ENCODE data around the gene PELI2.
"Not testable (repeated sequence)": the region's sequence is repeated elsewhere in the genome, so short reads cannot be mapped to it uniquely, and the experiment has no call there.

PELI2 gene

GRCh38 chr14:56161658-56162057 lies 43.4 kb downstream of the PELI2 start:
- Histone ChIP-seq H3K4me3 (no peak overlapping the region), H3K27ac (no peak overlapping the region)

DNA sequence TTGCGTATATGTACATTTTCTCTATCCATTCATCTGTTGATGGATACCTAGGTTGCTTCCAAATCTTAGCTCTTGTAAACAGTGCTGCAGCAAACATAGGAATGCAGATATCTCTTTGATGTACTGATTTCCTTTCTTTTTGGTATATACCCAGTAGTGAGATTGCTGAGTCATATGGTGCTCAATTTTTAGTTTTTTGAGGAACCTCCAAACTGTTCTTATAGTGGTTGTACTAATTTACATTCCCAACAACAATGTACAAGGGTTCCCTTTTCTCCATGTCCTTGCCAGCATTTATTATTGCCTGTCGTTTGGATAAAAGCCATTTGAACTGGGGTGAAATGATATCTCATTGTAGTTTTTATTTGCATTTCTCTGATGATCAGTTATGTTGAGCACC lies 44.3 kb downstream of the PELI2 start:
- Histone ChIP-seq H3K4me3 (no peak overlapping the region), H3K27ac (no peak overlapping the region)

- not testable (repeated sequence) for H3K27ac ChIP-seq, H3K4me3 ChIP-seq
Observed at GRCh38 chr14:56166579-56166978, 48.4 kb downstream of the PELI2 start.

DNA sequence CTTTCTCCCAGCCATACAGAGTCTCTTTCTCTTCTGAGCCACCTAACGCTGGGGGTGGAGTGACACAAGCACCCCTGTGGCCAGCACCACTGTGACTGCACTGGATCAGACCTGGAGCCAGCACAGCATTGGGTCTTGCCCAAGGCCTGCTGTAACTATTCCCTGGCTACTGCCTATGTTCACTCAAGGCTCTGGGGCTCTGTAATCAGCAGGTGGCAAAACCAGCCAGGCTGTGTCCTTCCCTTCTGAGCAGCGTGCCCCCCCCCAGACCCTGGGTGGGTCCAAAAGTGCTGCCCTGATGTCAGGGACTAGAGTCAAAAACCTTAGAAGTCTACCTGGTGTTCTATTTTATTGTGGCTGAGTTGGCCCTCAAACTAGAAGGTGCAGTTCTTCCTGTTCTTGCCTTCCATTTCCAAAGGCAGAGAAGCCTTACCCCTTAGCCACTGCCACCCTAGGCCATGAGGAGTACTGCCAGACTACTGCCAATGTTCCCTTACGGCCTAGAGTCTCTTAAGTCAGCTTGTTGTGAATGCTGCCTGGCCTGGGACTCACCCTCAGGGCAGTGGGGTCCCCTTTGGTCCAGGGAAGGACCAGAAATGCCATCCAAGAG lies 49.9 kb downstream of the PELI2 start:
- H3K27ac ChIP-seq = peak overlapping the region in 3 of 21 experiments; percentile 13 to 41 (median 19)
- H3K4me3 ChIP-seq = no peak overlapping the region

DNA sequence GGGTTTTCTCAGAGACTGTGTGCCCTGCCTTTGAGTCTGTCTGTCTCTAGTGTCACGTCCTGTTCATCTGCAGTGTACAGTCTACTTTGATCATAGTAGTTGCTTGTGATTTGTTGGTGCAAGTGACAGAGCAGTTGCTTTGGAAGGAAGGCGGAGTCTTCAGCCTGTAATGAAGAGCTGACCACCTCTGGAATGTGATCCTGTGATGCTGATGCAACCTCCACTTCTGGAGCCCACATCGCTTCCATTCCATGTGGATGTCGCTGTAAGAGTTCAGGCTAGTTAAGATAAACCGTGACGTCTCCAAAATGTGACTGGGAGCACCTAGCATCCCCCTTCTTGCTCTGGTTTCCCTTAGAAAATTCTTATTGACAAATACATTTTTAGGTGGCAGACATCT lies 51.8 kb downstream of the PELI2 start:
- Histone ChIP-seq H3K27ac (no peak overlapping the region), H3K4me3 (no peak overlapping the region)

DNA sequence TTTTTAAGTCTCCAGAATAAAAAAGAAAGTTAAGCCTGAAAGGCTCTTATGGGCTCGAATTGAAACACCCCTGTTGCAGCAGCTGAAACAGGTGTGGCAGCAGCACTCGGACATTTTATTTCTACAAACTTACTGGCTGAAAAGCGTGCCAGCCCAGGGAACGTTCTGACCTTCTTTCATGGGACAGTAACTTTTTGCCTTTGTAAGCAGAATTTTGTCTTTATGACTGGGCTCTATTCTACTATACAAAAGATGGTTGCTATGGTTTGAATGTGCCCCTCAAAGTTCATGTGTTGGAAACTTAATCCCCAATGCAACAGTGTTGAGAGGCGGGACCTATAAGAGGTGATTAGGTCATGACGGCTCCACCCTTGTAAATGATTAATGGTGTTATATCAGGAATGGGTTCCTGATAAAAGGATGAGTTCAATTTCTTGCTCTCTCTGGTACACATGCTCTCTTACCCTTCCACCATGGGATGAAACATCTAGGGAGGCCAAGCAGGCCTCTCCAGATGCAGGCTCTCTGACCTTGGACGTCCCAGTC lies 52.7 kb downstream of the PELI2 start:
- Histone ChIP-seq H3K27ac (no peak overlapping the region), H3K4me3 (no peak overlapping the region)

DNA sequence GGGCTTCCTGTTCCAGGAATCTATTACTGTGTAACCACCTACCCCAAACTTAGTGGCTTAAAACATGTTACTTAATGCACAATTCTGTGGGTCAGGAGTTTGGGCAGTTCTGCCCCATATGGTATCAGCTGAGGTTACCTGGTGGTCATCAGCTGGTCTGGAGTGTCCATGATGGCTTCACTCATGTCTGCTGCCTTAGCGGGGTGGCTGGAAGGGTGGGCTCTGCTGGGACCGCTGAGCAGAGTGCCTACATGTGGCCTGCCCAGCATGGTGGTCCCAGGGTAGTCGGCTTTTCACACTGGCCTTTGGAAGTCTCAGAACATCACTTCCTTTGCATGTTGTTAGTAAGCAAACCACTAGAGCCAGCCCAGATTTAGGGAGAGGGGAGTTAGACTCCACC lies 53.9 kb downstream of the PELI2 start:
- H3K27ac ChIP-seq = peak overlapping the region in 8 of 21 experiments; percentile 0 to 80 (median 34)
- no peak overlapping the region for H3K4me3 ChIP-seq

DNA sequence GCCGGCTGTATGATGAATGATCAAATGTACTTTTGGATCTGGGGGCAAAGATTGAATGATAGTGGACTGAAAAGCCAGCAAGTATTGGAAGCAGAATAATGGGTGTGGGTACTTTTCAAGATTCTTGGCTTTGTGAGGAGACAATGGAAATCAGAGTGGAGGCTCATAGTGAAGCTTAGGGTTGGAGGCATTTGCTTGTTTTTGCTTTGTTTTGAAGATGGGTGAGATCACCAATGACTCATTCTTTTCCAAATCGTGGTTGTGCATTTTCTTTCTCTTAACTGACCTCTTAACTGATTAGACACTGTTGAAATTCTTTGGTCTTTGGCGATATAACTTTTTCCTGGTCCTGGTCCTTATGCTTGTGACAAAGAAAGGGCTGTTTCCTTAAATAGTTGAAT lies 54.4 kb downstream of the PELI2 start:
- no peak overlapping the region for H3K4me3 ChIP-seq
- peak overlapping the region in 8 of 21 experiments; percentile 0 to 80 (median 34) for H3K27ac ChIP-seq

DNA sequence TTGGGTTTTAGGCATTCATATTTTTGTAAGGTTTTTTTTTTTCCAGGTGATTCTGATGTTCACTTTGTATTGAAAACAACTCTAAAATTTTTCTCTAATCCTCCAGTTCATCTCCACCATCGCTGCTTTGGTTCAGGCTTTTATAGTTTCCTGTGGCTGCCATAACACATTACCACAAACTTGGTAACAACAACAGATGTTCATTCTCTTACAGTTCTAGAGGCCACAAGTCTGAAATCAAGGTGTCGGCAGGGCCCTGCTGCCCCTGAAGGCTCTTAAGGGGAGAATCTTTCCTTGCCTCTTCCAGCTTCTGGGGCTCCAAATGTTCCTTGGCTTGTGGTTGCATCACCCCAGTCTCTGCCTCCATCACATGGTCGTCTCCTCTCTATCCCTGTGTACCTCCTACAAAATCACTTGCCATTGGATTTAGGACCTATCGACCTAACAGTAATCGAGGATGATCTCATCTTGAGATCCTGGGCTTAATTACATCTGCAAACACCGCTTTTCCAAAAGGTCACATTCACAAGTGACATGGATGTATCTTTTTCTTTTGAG lies 55.2 kb downstream of the PELI2 start:
- no peak overlapping the region for H3K4me3 ChIP-seq
- H3K27ac ChIP-seq = peak overlapping the region in 2 of 21 experiments; percentile 69 to 80

GRCh38 chr14:56175773-56176172 lies 57.6 kb downstream of the PELI2 start:
- H3K27ac ChIP-seq = no peak overlapping the region
- no peak overlapping the region for H3K4me3 ChIP-seq

DNA sequence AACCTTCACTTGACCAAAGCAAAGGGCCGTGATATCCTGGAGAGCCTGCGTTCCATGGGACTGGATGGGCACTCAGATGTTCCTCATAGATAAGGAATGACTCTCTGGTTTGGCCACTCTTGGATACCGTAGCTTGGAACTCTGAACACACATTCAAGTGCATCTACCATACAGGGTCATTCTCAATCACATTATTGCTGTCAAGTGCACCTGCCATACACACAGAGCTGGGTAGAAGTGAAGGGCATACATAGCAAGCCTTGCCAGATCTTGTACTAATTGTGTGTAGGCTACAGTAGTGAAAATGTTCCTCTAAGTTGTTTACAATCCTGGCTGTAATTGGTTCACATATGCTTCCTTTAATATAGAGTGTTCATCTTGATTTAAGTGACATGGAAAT lies 58.3 kb downstream of the PELI2 start:
- no peak overlapping the region for H3K27ac ChIP-seq
- H3K4me3 ChIP-seq = no peak overlapping the region

- H3K27ac ChIP-seq = no peak overlapping the region
- H3K4me3 ChIP-seq = no peak overlapping the region
Observed at GRCh38 chr14:56177036-56177435, 58.8 kb downstream of the PELI2 start.

GRCh38 chr14:56180754-56181542 lies 62.7 kb downstream of the PELI2 start:
- no peak overlapping the region for H3K27ac ChIP-seq
- no peak overlapping the region for H3K4me3 ChIP-seq

- H3K4me3 ChIP-seq = no peak overlapping the region
- peak overlapping the region in 1 of 21 experiments; percentile 15 for H3K27ac ChIP-seq
Observed at GRCh38 chr14:56181681-56182085, 63.5 kb downstream of the PELI2 start.

- Histone ChIP-seq H3K4me3 (no peak overlapping the region), H3K27ac (no peak overlapping the region)
Observed at GRCh38 chr14:56182410-56182809, 64.2 kb downstream of the PELI2 start.

GRCh38 chr14:56183631-56184157 lies 65.5 kb downstream of the PELI2 start:
- no peak overlapping the region for H3K27ac ChIP-seq
- no peak overlapping the region for H3K4me3 ChIP-seq

DNA sequence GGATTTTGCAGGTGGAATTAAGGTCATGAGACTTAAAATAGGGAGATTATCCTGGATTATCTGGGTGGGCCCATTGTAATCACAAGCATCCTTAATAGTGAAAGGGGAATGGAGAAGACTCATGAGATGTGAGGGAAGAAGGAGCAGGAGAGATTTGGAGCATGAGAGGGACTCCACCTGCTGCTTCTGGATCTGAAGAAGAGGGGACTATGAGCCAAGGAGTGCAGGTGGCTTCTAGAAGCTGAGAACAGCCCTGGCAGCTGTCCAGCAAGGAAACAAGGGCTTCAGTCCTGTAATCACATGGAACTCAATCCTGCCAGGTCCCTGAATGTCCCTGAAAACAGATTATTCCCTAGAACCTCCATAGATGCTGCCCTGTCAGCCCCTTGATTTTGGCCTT lies 67.8 kb downstream of the PELI2 start:
- Histone ChIP-seq H3K27ac (no peak overlapping the region), H3K4me3 (no peak overlapping the region)

GRCh38 chr14:56187736-56188135 lies 69.5 kb downstream of the PELI2 start:
- H3K4me3 ChIP-seq = no peak overlapping the region
- H3K27ac ChIP-seq = no peak overlapping the region

- Histone ChIP-seq H3K27ac (no peak overlapping the region), H3K4me3 (no peak overlapping the region)
Observed at GRCh38 chr14:56189307-56189706, 71.1 kb downstream of the PELI2 start.

DNA sequence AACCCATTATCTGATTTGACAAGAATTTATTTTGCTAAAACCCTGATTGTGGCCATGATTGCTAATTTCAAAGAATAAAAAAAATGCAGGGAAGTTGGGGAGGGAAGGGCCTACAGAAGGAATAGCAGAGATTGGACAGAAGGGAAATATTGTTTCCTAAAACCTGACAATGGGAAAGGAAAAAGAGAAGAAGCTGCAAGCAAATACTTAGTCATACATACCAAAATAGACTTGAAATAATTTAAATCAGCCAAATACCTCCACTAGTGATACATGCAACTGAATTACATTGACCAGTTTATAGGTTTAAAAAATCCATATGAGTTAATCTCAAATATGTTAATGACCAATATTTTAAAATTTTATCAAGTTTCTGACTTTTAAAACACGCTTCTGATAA lies 75.1 kb downstream of the PELI2 start:
- H3K27ac ChIP-seq = no peak overlapping the region

GRCh38 chr14:56194042-56194441 lies 75.8 kb downstream of the PELI2 start:
- Histone ChIP-seq H3K27ac (no peak overlapping the region), H3K4me3 (no peak overlapping the region)

More for the DNA sequence above, 75.1 kb downstream of the PELI2 start:
- H3K4me3 ChIP-seq = no peak overlapping the region
